GM23338 (cell line): ENCODE data around the gene ZYX. TPM values are rescaled to one million over a fixed set of nuclear protein-coding genes. Genes with fewer than 3 reads are reported as not detected.

Source experiments
- ATAC-seq: fragments of 200-7000 bp; cut with Tn5 transposase; 3 replicates; pipeline ENCODE4 v1.9.1; 2020
- DNase-seq: peaks from one replicate; pipeline ENCODE4 v3.0.0-alpha.2; 2015; ENCODE audit warnings: low spot score
- H2AFZ ChIP-seq: fragments of 200-600 bp; sonication (generic); 2 replicates; pipeline ENCODE4 v1.8.0; 2016; ENCODE audit warnings: antibody characterized with exemption, mild to moderate bottlenecking, moderate library complexity
- H3F3A ChIP-seq: fragments of 200-600 bp; sonication (generic); replicated peaks from 2 replicates; pipeline ENCODE4 v1.8.0; 2017; ENCODE audit warnings: antibody characterized with exemption, mixed run types, low read depth
- H3K27ac ChIP-seq: fragments of 200-600 bp; sonication (generic); 2 replicates; pipeline ENCODE4 v1.6.1; 2016; ENCODE audit warnings: low read depth
- H3K27me3 ChIP-seq: fragments of 200-600 bp; sonication (generic); 2 replicates; pipeline ENCODE4 v1.8.0; 2016; ENCODE audit warnings: mild to moderate bottlenecking, mixed run types, moderate library complexity; ENCODE audit not compliant: insufficient read depth
- H3K36me3 ChIP-seq: fragments of 200-600 bp; sonication (generic); 2 replicates; pipeline ENCODE4 v1.8.0; 2016; ENCODE audit warnings: mild to moderate bottlenecking; ENCODE audit not compliant: insufficient read depth
- H3K4me1 ChIP-seq: fragments of 200-600 bp; sonication (generic); 2 replicates; pipeline ENCODE4 v1.8.0; 2016; ENCODE audit warnings: mild to moderate bottlenecking, moderate library complexity; ENCODE audit not compliant: insufficient read depth
- H3K4me2 ChIP-seq: fragments of 200-600 bp; sonication (generic); 2 replicates; pipeline ENCODE4 v1.7.1; 2017; ENCODE audit warnings: mixed run types
- H3K4me3 ChIP-seq: fragments of 200-600 bp; sonication (generic); 2 replicates; pipeline ENCODE4 v1.6.1; 2016; ENCODE audit warnings: mixed run types
- H3K79me2 ChIP-seq: fragments of 200-600 bp; sonication (generic); replicated peaks from 2 replicates; pipeline ENCODE4 v1.8.0; 2017; ENCODE audit warnings: mild to moderate bottlenecking; ENCODE audit not compliant: insufficient read depth
- H3K9me2 ChIP-seq: fragments of 200-600 bp; sonication (generic); 2 replicates; pipeline ENCODE4 v1.8.0; 2017; ENCODE audit not compliant: insufficient read depth
- H4K20me1 ChIP-seq: fragments of 200-600 bp; sonication (generic); replicated peaks from 2 replicates; pipeline ENCODE4 v1.8.0; 2017; ENCODE audit warnings: mild to moderate bottlenecking; ENCODE audit not compliant: insufficient read depth
- H3K27ac Mint-ChIP-seq: 2 replicates; pipeline ENCODE4 v1.8.0; 2020; ENCODE audit warnings: inconsistent platforms, mild to moderate bottlenecking, moderate library complexity, mixed read lengths
- H3K27me3 Mint-ChIP-seq: 3 replicates; pipeline ENCODE4 v1.8.0; 2022; ENCODE audit warnings: low read depth, mild to moderate bottlenecking, moderate library complexity, mixed read lengths, inconsistent platforms; ENCODE audit not compliant: insufficient read depth, poor library complexity
- H3K36me3 Mint-ChIP-seq: 3 replicates; pipeline ENCODE4 v1.8.0; 2021; ENCODE audit warnings: low read depth, mild to moderate bottlenecking, inconsistent platforms, moderate library complexity, mixed read lengths
- H3K4me1 Mint-ChIP-seq: 3 replicates; pipeline ENCODE4 v1.8.0; 2020; ENCODE audit warnings: mild to moderate bottlenecking, inconsistent platforms, mixed read lengths
- H3K4me3 Mint-ChIP-seq: 3 replicates; pipeline ENCODE4 v1.8.0; 2021; ENCODE audit warnings: moderate library complexity, mild to moderate bottlenecking, inconsistent platforms, mixed read lengths
- H3K9me3 Mint-ChIP-seq: 3 replicates; pipeline ENCODE4 v1.8.0; 2020; ENCODE audit warnings: moderate library complexity, mild to moderate bottlenecking, inconsistent platforms, mixed read lengths
- CTCF ChIP-seq, 2 experiments: fragments of 200-600 bp in 1 of 2; sonication (generic) in 1 of 2; conservative IDR thresholded peaks; 2 replicates each; pipeline versions ENCODE4 v1.5.1 to v1.6.1; 2016 to 2017; ENCODE audit warnings: antibody characterized with exemption in 2 of 2, low read depth in 2 of 2, mild to moderate bottlenecking in 2 of 2, moderate library complexity in 1 of 2
- ETS1 ChIP-seq: IDR thresholded peaks from 2 replicates; pipeline ENCODE4 v1.6.1; 2016; ENCODE audit warnings: antibody characterized with exemption
- POLR2AphosphoS5 ChIP-seq: IDR thresholded peaks from 2 replicates; pipeline ENCODE4 v1.6.1; 2016; ENCODE audit warnings: antibody characterized with exemption, low read depth
- REST ChIP-seq: IDR thresholded peaks from one replicate; pipeline ENCODE4 v1.6.1; 2018; ENCODE audit warnings: antibody characterized with exemption; ENCODE audit not compliant: unreplicated experiment
- polyA plus RNA-seq: library from polyadenylated mRNA; unstranded; fragments of >200 nt; fragmentation: Nextera tagmentation; extraction: Ambion mirVana; gene quantifications from 2 replicates; pipeline ENCODE4 v1.2.1, GENCODE V29; 2016
- total RNA-seq: library from RNA; depleted of rRNA; stranded (reverse); fragments of >200 nt; shearing (Covaris generic); gene quantifications from 2 replicates; pipeline ENCODE4 v1.2.3, GENCODE V29; 2014

ZYX gene
- total and polyA plus RNA-seq, 2 experiments from 2014 or later = 111 to 141 TPM

- no peaks in the 10 kb centered on the region; the same call in 1 of the 2 replicates for H3K4me1 ChIP-seq
- no peak for ATAC-seq
- peaks cover 66% of the 10 kb centered on the region for H3F3A ChIP-seq
- no peaks in the 10 kb centered on the region for H3K9me2 ChIP-seq
- peaks cover 17% of the 10 kb centered on the region for H4K20me1 ChIP-seq
- Mint-ChIP-seq H3K27me3 (peaks cover 34% of the 10 kb centered on the region), H3K27ac (peak overlapping the region; percentile 50; the same call in 1 of the 2 replicates), H3K4me1 (peaks cover 3% of the 10 kb centered on the region; the same call in 2 of the 3 replicates), H3K36me3 (peaks cover 63% of the 10 kb centered on the region), H3K9me3 (no peaks in the 10 kb centered on the region; the same call in 2 of the 3 replicates), H3K4me3 (no peak overlapping the region)
- H3K27ac ChIP-seq = peak overlapping the region; percentile 86
- TF ChIP-seq REST (no peak), CTCF (conservative IDR thresholded peaks at IDR 0.05; ENCODE audit: low read depth in 2 of 2) (peak in 1 of 2 experiments; percentile 45; a peak in 2 of 4 replicates)
- no peak for DNase-seq
- no peak overlapping the region for H3K4me3 ChIP-seq
- H3K36me3 ChIP-seq = peaks cover 21% of the 10 kb centered on the region
- H3K27me3 ChIP-seq = no peaks in the 10 kb centered on the region
- no peak overlapping the region for H2AFZ ChIP-seq
- no peak overlapping the region for H3K4me2 ChIP-seq
- peaks cover 22% of the 10 kb centered on the region for H3K79me2 ChIP-seq
Observed at GRCh38 chr7:143389316-143390103, 8.4 kb downstream of the ZYX start.

- no peaks in the 10 kb centered on the region for H3K27me3 ChIP-seq
- peaks cover 66% of the 10 kb centered on the region for H3F3A ChIP-seq
- peak overlapping the region; percentile 86 for H3K27ac ChIP-seq
- H3K4me3 ChIP-seq = no peak overlapping the region
- Mint-ChIP-seq H3K27me3 (peaks cover 34% of the 10 kb centered on the region), H3K4me3 (no peak overlapping the region; the same call in 2 of the 3 replicates), H3K4me1 (peaks cover 3% of the 10 kb centered on the region; the same call in 2 of the 3 replicates), H3K36me3 (peaks cover 70% of the 10 kb centered on the region), H3K27ac (peak overlapping the region; percentile 36; the same call in 1 of the 2 replicates), H3K9me3 (no peaks in the 10 kb centered on the region; the same call in 2 of the 3 replicates)
- peaks cover 23% of the 10 kb centered on the region for H3K36me3 ChIP-seq
- DNase-seq = no peak
- H3K4me2 ChIP-seq = no peak overlapping the region
- no peaks in the 10 kb centered on the region for H3K9me2 ChIP-seq
- H2AFZ ChIP-seq = no peak overlapping the region
- H3K79me2 ChIP-seq = peaks cover 15% of the 10 kb centered on the region
- H4K20me1 ChIP-seq = peaks cover 9% of the 10 kb centered on the region
- no peaks in the 10 kb centered on the region; the same call in 1 of the 2 replicates for H3K4me1 ChIP-seq
- ATAC-seq = no peak
- peak; percentile 65; the same call in 1 of the 2 replicates for TF ChIP-seq POLR2AphosphoS5
- TF ChIP-seq ETS1 = no peak
Observed at GRCh38 chr7:143390104-143390772, 9.1 kb downstream of the ZYX start.
